Activated CD8-positive, alpha-beta memory T cell treated with anti-CD3 and anti-CD28 coated beads for 1 hour (primary cell): ENCODE measurements around the gene CPED1.
"Not testable (repeated sequence)": the region's sequence is repeated elsewhere in the genome, so short reads cannot be mapped to it uniquely, and the experiment has no call there.

Source experiments
- DNase-seq, 2 donors: peaks; one replicate each; pipeline ENCODE4 v3.0.0-alpha.2; 2020; ENCODE audit warnings: low read depth in 1 of 2; ENCODE audit errors: extremely low read depth in 1 of 2

The CPED1 gene

GRCh38 chr7:120994512-120995410, 6.2 kb downstream of the CPED1 start:
- DNase-seq = no peak

- no peak for DNase-seq
These were observed 7.1 kb downstream of the CPED1 start for GRCh38 chr7:120995654-120996053.

GRCh38 chr7:120996333-120996987, 7.9 kb downstream of the CPED1 start:
- DNase-seq = no peak

GRCh38 chr7:120996988-120997345, 8.5 kb downstream of the CPED1 start:
- DNase-seq = no peak

GRCh38 chr7:120997882-120998474, 9.5 kb downstream of the CPED1 start:
- DNase-seq = no peak

- DNase-seq = no peak
These were observed 10.0 kb downstream of the CPED1 start for GRCh38 chr7:120998520-120998919.

GRCh38 chr7:120998996-120999565, 10.6 kb downstream of the CPED1 start:
- DNase-seq = no peak

- no peak for DNase-seq
These were observed 11.8 kb downstream of the CPED1 start for GRCh38 chr7:121000081-121000983.

- no peak for DNase-seq
These were observed 12.9 kb downstream of the CPED1 start for GRCh38 chr7:121001234-121001906.

GRCh38 chr7:121002048-121002756, 13.7 kb downstream of the CPED1 start:
- DNase-seq = no peak

GRCh38 chr7:121002757-121003200, 14.3 kb downstream of the CPED1 start:
- DNase-seq = no peak

- no peak for DNase-seq
These were observed 15.6 kb downstream of the CPED1 start for GRCh38 chr7:121003986-121004685.

GRCh38 chr7:121005058-121005457, 16.5 kb downstream of the CPED1 start:
- not testable (repeated sequence) for DNase-seq

- DNase-seq = no peak
These were observed 17.6 kb downstream of the CPED1 start for GRCh38 chr7:121005996-121006584.

- DNase-seq = no peak
These were observed 18.3 kb downstream of the CPED1 start for GRCh38 chr7:121006711-121007315.

- no peak for DNase-seq
These were observed 20.3 kb downstream of the CPED1 start for GRCh38 chr7:121008816-121009215.

- no peak for DNase-seq
These were observed 22.9 kb downstream of the CPED1 start for GRCh38 chr7:121011401-121011800.
